GM19467 (cell line): ENCODE results near the gene USF2.
"Not testable (repeated sequence)": the region's sequence is repeated elsewhere in the genome, so short reads cannot be mapped to it uniquely, and the experiment has no call there.

Source experiments
- ATAC-seq: cut with Tn5 transposase; IDR thresholded peaks from one replicate; pipeline ENCODE4 v1.9.1; 2021; ENCODE audit warnings: mild to moderate bottlenecking, moderate library complexity; ENCODE audit not compliant: unreplicated experiment

The USF2 gene, protein sequence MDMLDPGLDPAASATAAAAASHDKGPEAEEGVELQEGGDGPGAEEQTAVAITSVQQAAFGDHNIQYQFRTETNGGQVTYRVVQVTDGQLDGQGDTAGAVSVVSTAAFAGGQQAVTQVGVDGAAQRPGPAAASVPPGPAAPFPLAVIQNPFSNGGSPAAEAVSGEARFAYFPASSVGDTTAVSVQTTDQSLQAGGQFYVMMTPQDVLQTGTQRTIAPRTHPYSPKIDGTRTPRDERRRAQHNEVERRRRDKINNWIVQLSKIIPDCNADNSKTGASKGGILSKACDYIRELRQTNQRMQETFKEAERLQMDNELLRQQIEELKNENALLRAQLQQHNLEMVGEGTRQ

DNA sequence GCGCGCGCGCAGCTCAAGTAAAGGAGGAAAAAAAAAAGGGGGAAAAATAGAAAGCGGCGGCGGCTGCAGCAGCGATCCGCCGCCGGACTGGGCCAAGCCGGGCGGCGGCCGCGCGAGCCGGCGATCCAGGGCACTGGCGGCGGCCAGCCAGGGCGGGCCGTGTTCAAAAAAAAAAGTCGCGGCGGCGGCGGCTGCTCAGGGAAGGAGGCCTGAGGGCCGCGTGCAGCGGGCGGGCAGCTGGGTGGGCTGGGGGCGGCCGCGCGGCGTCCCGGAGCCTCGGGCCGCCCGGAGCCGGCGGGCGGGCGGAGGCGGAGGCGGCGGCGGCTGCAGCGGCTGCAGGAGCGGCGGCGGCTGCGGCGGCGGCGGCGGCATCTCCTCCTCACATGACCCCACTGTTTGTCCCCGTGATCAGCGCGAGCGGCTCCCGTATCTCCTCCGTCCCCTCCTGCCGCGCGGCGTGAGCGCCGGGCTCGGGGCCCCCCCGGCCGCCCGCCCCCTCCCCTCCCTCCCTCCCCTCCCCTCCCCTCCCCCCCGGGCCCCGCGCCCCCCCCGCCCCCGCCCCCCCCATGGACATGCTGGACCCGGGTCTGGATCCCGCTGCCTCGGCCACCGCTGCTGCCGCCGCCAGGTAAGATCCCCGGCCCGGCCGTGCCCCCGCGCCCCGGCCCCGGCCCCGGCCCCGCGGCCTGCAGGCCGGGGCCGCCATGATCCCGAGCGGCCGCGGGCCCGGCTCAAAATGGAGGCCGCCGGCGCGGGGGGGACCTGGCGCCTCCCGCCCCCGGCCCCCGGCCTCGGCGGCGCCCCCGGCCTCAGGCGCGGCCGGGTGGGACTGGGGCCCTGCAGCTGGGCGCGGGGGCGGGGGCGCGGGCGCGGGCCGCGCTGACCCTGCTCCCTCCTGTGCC, at the start of gene USF2:
TSS of gene USF2 (plus strand) at position 427 of the 902 bp plus-strand sequence. CDS start at position 567, 140 bp downstream.
- ATAC-seq, result peak; percentile 3

DNA sequence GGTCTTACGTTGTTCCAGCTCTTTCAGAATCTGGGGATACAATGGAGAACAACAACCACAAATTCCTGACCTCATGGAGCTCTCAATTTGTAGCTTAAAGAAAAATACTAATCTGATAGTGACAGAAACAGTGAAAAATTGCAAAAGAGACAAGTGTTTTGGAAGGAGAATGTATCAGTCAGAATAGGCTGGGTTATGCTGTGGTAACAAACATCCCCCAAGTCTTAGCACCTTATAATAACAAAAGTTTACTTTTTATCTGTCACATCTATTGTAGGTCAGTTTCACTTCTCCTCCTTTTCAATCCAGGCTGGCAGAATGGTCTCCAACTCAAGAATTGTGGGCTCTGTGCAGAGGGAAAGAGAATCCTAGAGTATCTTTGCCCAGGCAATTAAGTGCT, 49.8 kb upstream of the USF2 start:
- no peak for ATAC-seq

DNA sequence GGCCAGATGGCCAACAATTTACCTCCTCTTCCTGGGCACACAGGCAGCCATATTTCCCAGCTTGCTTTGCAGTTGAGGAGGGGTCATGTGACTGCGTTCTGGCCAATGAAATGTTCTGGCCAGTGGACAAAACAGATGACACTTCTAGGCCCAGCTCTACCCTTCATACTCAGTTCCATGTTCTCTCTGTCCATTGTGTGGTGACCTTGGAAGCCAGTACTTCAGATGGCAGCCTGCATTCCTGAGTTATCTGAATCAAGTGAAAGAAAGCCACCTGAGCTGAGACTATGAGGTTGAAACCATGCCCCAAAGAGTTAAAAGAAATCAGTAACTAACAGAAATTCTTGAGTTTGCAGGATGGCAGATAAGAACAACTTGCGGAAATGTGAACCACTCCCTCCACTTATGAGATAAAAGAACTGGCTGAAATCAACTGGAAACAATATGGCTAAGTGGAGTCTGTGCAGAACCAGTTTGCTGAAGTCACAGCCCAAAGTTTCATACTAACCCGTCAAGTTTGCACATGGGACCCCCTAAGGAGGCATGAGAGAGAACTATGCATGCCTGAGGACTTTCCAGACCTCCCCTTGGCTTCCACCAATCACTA, 48.3 kb upstream of the USF2 start:
- ATAC-seq, result no peak

DNA sequence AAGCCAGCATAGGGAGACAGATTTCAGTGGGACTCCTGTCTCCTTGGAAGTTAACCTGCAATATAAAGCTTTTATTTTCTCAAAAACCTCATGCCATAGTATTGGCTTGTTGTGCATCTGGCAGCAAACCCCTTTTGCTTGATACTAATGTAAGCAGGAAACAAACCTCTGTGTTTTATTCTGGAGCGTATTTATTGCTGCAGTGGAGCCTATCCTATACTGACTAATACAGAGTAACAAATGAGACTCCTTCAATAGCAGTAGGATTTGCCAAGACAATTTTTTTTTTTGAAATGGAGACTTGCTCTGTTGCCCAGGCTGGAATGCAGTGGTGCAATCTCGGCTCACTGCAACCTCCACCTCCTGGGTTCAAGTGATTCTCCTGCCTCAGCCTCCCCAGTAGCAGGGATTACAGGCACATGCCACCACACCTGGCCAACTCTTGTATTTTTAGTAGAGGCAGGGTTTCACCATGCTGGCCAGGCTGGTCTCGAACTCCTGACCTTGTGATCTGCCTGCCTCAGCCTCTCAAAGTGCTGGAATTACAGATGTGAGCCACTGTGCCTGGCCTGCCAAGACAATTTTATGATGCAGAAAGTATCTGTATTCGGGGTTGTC, 47.7 kb upstream of the USF2 start:
- not testable (repeated sequence) for ATAC-seq

DNA sequence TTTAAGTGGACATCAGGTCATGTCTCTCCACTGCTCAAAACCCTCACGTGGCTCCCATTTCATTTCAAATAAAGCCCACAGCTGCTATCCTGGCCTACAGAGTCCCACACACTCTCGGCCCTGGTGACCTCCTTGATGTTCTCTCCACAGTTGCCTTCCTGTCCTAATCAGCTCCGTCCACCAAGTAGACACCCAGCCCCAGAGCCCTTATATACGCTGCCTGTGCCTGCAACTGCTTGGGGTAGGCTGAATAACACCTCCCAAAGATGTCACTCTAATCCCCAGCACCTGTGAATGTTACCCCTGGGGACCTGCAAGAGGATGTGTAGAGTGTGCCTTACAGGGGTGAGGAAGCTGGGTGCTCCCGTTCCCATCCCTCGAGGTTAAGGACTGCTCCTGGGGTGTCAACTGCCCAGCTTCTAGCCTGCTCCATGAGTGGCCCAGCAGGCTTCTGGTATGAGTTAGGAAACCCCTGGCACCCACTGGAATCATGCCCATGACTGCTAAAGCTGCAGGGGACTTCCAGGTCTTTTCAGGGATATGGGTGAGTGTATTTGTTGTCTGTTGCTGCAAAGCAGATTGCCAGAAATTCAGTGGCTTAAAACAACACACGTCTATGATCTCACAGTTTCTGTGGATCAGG, 46.3 kb upstream of the USF2 start:
- no peak for ATAC-seq

DNA sequence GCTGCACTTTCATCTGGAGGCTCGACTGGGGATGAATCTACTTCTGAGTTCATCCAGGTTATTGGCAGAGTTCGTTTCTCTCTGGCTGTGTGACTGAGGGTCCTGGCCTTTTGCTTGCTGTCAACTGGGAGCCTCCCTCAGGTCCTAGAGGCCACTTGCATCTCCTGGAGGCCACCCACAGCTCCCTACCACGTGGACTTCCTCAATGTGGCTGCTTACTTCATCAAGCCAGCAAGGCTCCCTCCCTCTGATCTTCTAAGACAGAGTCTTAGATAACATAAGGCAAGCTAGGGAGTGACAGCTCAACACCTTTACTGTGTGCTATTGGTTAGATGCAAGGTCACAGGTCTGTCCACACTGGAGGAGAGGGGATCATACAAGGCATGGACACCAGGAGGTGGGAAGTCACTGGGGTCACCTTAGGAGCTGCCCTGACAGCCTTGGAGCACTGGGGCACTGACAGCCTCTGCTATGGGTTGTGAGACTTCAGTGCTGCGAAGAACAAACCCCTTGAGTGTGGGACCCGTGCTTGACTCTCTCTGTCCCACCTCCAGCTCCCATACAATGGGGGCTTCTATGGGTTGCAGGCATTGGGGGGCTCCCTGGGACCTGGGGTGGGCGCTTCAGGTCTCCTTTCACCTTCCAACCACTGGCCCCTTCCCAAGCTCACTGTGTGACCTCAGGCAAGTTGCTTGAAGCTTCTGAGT, 45.5 kb upstream of the USF2 start:
- no peak for ATAC-seq

DNA sequence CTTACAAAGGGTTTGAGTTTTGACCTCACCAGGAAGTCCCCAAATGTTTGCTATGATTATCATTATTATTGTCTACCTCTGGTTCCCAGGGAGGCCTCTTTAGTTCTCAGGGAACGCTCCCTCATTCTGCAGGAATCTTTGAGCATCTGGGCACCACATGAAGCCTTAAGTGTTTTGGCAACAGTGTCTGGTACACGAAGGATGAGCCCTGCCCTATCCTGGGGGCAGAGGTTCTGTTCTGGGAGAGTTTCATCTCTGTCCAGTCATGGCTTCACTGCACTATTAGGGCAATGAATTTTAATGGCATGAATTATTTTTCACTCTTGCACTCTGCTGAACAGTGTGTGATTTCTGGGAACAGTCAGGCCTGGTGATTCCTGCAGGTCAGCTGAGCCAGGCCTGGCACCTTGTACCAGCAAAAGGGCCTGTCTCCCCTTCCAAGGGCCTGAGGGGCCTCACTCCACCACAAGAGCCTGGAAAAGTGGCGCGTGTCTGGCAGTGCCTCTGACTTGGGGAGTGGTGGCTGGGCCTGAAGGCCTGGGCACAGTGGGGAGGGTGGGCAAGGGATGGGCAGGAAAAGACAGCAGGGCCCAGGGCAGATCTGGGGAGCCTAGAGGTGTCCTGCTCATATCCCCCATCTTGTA, 44.8 kb upstream of the USF2 start:
- no peak for ATAC-seq

DNA sequence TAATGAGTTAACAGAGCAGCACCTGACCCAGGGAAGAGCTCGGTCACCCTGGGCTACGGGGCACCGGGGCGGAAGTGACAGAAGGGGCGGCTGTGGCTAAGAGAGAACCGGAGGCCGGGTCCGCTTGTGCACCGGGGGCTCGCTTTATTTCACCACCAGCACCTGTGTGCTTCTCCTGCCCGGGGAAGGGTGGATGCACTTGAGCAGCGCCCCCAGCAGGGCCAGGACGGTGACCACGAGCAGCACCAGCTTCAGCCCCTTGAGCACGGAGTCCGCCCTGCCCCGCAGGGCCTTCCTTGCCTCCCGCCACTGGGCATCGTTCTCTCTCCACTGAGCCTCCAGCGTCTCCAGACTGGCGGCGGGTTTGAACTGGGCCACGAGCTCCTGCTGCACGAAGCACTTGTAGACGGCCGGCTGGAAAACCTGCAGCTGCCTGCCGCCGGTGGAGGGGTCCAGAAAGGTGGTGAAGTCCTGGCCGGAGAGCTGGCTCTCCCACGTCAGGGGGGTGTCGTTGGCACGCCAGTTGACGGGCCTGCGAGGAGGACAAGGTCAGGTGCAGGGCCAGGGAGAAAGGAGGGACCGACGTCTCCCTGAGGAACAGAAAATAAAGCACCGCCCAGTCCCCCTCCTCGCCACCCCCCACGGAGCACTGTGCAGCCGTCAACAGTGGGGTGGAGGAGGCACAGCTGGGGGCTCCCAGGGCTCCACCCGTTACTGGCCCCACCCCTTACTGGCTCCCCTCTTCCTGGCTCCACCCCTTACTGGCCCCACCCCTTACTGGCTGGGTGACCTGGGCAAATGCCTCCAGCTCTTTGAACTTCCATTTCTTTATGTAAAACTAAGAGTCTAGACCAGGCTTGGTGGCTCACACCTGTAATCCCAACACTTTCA, 43.8 kb upstream of the USF2 start:
- no peak for ATAC-seq

DNA sequence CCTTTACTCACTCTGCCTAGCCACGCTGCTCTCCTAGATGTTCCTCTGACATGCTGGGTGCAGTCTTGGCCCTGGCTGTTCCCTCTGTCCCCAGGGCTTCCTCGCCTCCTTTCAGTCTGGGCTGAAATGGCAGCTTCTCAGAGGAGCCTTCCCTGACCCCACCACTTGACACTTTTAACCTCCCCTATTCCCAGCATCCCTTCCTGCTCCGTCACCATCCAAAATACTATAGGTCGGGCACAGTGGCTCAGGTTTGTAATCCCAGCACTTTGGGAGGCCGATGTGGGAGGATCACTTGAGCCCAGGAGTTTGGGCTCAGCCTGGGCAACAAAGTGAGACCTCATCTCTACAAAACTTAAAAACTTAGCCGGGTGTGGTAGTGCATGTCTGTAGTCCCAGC, 42.8 kb upstream of the USF2 start:
- ATAC-seq, result no peak

DNA sequence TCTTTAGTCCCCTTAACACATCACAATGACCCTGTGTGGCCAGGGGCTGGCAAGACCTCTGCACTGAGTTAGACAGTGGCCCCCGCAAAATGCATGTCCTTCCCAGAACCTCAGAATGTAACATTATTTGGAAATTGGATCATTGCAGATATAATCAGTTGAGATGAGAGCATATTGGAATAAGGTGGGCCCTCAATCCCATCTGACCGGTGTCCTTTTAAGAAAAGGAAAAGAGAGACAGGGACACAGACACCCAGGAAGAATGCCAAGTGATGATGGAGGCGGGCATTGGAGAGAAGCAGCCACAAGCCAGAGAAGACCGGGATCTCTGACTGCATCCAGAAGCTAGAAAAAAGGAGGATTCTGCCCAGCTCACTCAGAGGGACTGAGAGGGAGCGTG, 42.0 kb upstream of the USF2 start:
- ATAC-seq, result no peak

DNA sequence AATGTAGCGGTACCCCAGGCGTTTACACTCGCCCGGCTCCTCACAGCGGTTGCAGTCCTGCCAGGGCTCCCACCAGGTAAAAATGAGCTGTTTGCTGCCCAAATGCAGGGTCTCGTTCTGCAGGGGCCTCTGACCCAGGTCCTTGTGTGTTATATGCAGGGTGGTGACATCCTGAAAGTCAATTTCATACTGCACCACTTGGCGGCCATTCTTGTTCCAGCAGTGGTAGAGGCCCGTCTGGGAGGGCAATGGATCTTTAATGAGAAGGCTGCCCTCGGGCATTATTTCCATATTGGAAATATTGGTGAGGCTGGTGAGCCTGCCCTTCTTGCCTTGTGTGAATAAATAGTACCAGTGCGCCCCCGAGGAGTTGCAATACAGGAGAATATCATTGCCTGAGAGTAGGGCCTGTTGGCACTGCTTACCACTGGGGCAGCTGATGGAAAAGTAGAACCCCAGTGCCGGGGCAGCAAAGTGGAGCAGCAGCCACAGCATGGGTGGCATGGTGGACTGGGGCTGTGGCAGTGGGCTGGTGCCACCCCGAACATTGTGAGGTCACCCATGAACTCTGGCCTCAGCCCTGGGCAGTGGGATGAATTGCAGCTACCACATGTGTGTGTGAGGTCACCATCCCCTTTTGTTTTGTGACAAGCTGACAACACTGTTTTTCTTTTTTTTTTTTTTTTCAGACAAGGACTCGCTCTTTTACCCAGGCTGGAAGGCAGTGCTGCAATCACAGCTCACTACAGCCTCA, 40.4 kb upstream of the USF2 start, which contains the start of gene FAM187B:
TSS of gene FAM187B (minus strand) at position 563 of the 754 bp plus-strand sequence. CDS start at position 504, 59 bp downstream.
- ATAC-seq, result no peak

DNA sequence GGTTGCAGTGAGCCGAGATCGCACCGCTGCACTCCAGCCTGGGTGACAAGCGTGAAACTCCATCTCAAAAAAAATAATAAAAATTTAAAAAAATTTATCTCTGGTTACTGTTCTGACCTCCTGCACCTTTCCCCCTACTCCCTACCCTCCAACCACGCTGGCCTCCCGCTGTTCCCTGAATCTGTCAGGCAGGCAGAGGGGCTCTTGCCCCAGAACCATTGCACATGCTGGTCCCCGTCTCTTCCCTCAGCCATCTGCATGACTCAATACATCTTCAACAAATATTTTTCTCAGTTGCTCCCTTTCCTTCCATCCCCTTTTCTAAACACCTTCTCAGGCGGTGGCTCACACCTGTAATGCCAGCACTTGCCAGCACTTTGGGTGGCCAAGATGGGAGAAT, 39.2 kb upstream of the USF2 start:
- no peak for ATAC-seq

DNA sequence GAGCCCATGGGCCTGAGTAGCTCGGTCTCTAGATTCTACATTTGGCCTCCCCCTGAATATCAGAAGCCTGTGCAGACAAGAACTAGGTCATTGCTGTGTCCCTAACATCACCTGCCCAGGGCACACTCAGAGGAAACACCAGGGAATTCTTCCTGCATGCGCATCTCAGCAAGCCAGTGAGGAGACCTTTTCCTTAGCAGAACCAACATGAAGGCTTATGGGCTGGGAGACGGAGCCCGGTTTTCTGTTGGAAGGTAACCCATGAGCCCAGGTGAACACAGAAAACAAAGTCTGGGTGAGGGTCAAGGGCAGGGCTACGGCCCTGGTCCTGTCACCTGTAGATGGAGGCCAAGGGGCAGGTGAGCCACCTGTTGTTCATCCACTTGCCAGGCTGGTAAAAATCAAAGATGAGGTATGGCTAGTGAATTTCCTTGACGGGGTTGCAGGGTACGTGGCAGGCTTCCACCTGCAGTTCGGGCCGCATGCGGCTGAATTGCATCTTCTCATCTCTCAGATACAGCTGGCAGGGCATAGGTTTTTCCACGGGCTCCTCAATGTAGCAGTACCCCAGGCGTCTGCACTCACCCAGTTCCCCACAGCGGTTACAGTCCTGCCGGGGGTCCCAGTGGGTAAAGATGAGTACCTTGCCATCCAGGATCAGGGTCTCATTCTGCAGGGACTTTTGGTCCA, 36.7 kb upstream of the USF2 start:
- ATAC-seq, result no peak

DNA sequence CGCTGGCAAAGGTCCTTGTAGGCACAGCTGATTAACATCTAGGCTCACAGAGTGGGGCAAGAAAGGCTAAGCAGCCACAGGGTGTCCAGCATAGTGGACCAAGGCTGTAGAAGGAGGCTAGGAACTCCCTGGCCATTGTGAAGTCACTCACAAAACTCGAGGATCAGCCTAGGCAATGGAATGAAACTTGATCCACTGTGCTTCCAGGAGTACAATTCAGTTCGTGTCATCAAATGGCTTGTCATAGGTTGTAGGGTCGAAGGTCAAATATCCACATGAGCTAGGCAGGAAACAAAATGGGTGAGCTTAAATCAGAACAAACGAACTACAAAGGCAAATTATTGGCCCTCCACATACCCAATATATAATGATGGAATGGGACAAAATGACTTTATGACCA, 35.9 kb upstream of the USF2 start:
- no peak for ATAC-seq

DNA sequence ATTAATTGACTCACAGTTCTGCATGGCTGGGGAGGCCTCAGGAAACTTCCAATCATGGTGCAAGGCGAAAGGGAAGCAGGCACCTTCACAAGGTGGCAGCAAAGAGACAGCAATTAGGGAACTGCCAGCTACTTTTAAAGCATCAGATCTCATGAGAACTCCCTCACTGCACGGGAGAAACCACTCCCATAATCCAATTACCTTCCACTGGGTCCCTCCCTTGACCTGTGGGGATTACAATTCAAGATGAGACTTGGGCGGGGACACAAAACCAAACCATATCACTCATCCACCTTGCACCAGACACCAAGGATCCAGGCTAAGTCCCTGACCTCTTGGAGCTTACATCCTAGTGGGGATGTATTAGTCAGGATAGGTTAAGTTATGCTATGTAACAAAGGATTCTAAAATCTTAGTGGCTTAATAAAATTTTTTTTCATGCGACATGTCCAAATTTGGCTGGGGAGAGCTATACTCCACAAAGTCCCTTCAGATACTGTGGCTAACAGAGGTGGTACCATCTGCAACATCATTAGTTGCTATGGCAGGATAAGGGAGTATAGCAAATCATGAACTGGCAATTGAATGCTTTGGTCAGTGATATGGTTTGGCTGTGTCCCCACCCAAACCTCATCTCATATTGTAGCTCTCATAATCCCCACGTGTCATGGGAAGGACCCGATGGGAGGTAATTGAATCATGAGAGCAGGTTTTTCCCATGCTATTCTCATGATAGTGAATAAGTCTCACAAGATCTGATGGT, 31.9 kb upstream of the USF2 start:
- no peak for ATAC-seq

DNA sequence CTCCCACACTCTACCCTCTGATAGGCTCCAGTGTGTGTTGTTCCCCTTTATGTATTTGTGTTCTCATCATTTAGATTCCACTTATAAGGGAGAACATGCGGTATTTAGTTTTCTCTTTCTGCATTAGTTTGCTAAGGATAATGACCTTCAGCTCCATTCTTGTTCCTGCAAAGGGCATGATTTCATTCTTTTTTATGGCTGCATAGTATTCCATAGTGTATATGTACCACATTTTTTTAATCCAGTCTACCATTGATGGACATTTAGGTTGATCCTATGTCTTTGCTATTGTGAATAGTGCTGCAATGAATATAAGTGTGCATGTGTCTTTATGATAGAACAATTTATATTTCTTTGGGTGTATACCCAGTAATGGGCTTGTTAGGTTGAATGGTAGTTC, 29.2 kb upstream of the USF2 start:
- ATAC-seq, result not testable (repeated sequence)
